ENCODE results near the gene NKAPD1.
"Not testable (repeated sequence)": the region's sequence is repeated elsewhere in the genome, so short reads cannot be mapped to it uniquely, and the experiment has no call there.

NKAPD1 gene

GRCh38 chr11:112086422-112087191 is 12.5 kb downstream of the NKAPD1 start, which contains the start of the genes SDHD and TIMM8B:
TSS of gene SDHD (plus strand) at chr11:112086873. CDS start at chr11:112086908, 35 bp downstream.
TSS of gene TIMM8B (minus strand) at chr11:112086756. CDS start at chr11:112086723, 33 bp downstream.
- peak; percentile 93 for DNase-seq (ENCODE audit: low read depth, low spot score)

- no peak for DNase-seq (ENCODE audit: low read depth, low spot score)
These were observed 13.1 kb downstream of the NKAPD1 start for GRCh38 chr11:112087212-112087611.

- not testable (repeated sequence) for DNase-seq (ENCODE audit: low read depth, low spot score)
These were observed 21.2 kb downstream of the NKAPD1 start for GRCh38 chr11:112095302-112095701.

- DNase-seq (ENCODE audit: low read depth, low spot score): no peak
These were observed 22.1 kb downstream of the NKAPD1 start for GRCh38 chr11:112096194-112096593.

GRCh38 chr11:112097734-112098528 is 23.8 kb downstream of the NKAPD1 start:
- no peak for DNase-seq (ENCODE audit: low read depth, low spot score)

GRCh38 chr11:112100462-112100861 is 26.4 kb downstream of the NKAPD1 start:
- DNase-seq (ENCODE audit: low read depth, low spot score): no peak

GRCh38 chr11:112103446-112103845 is 29.3 kb downstream of the NKAPD1 start:
- no peak for DNase-seq (ENCODE audit: low read depth, low spot score)

GRCh38 chr11:112106070-112106469 is 32.0 kb downstream of the NKAPD1 start:
- DNase-seq (ENCODE audit: low read depth, low spot score): no peak

- no peak for DNase-seq (ENCODE audit: low read depth, low spot score)
These were observed 39.7 kb downstream of the NKAPD1 start for GRCh38 chr11:112113539-112114457.

GRCh38 chr11:112114460-112114859 is 40.4 kb downstream of the NKAPD1 start:
- no peak for DNase-seq (ENCODE audit: low read depth, low spot score)

- DNase-seq (ENCODE audit: low read depth, low spot score): no peak
These were observed 41.3 kb downstream of the NKAPD1 start for GRCh38 chr11:112115386-112115785.

GRCh38 chr11:112118176-112118575 is 44.1 kb downstream of the NKAPD1 start:
- DNase-seq (ENCODE audit: low read depth, low spot score): no peak

GRCh38 chr11:112121981-112122615 is 48.0 kb downstream of the NKAPD1 start:
- no peak for DNase-seq (ENCODE audit: low read depth, low spot score)

- DNase-seq (ENCODE audit: low read depth, low spot score): no peak
These were observed 49.0 kb downstream of the NKAPD1 start for GRCh38 chr11:112123129-112123528.

GRCh38 chr11:112127056-112127455 is 53.0 kb downstream of the NKAPD1 start:
- no peak for DNase-seq (ENCODE audit: low read depth, low spot score)

GRCh38 chr11:112128483-112129121 is 54.5 kb downstream of the NKAPD1 start:
- no peak for DNase-seq (ENCODE audit: low read depth, low spot score)

- DNase-seq (ENCODE audit: low read depth, low spot score): no peak
These were observed 55.6 kb downstream of the NKAPD1 start for GRCh38 chr11:112129656-112130055.

- DNase-seq (ENCODE audit: low read depth, low spot score): no peak
These were observed 58.6 kb downstream of the NKAPD1 start for GRCh38 chr11:112132737-112133136.

- no peak for DNase-seq (ENCODE audit: low read depth, low spot score)
These were observed 60.4 kb downstream of the NKAPD1 start for GRCh38 chr11:112134473-112134872.

Measured in activated CD4-positive, CD25-positive, alpha-beta regulatory T cell treated with anti-CD3 and anti-CD28 coated beads, Interleukin-2, amount 50 U/mL, for 16 hours (primary cell).